Gastrocnemius medialis (tissue), 4 donors: ENCODE measurements around the gene ZNF790. TPM values are rescaled to one million over a fixed set of nuclear protein-coding genes. Genes with fewer than 3 reads are reported as not detected.

Experiments
- total RNA-seq, 4 donors: library from RNA; depleted of rRNA; stranded (reverse); fragments of >200 nt; gene quantifications; one replicate each; pipeline versions ENCODE4 v1.1.0 to v1.2.3, GENCODE V29; 2016

ZNF790 gene
- total RNA-seq, 4 donors from 2014 or later: 2.4 to 8.1 (median 5.2) TPM

Other genes with a start within 250 kb of the ZNF790 start
- gene ZNF382, start 233.1 kb downstream of the ZNF790 start, total RNA-seq: 1 to 10 TPM in 2 of 4 donors, under 1 TPM in 2; 0.16 to 9.0 (median 1.9) TPM
- gene ZNF461, start 171.6 kb downstream of the ZNF790 start, total RNA-seq: 1 to 10 TPM; 1.0 to 4.5 (median 2.6) TPM
- 1 to 10 TPM; 1.1 to 3.5 (median 1.9) TPM for gene ZNF567, start 150.8 kb downstream of the ZNF790 start, total RNA-seq
- gene ZNF850, start 65.6 kb downstream of the ZNF790 start, total RNA-seq: under 1 TPM; 0.24 to 0.55 (median 0.42) TPM
- gene ZNF345, start 12.5 kb upstream of the ZNF790 start, total RNA-seq: 1 to 10 TPM in 1 of 4 donors, under 1 TPM in 3; 0.36 to 3.9 (median 0.51) TPM
- gene ZNF829, start 77.9 kb upstream of the ZNF790 start, total RNA-seq: 1 to 10 TPM in 2 of 4 donors, under 1 TPM in 2; 0.97 to 1.5 (median 1.2) TPM
- gene ZNF568, start 77.9 kb upstream of the ZNF790 start, total RNA-seq: 10 to 100 TPM in 1 of 4 donors, 1 to 10 TPM in 3; 3.0 to 10.2 (median 5.4) TPM
- gene ZNF420, start 240.0 kb upstream of the ZNF790 start, total RNA-seq: 10 to 100 TPM in 1 of 4 donors, 1 to 10 TPM in 3; 3.0 to 15.4 (median 3.7) TPM